ENCODE data around the gene TERB2. TPM values are rescaled to one million over a fixed set of nuclear protein-coding genes. Genes with fewer than 3 reads are reported as not detected.
"Not testable (repeated sequence)": the region's sequence is repeated elsewhere in the genome, so short reads cannot be mapped to it uniquely, and the experiment has no call there.

The TERB2 gene
- total and polyA plus RNA-seq, 2 of the 4 experiments (the other 2 are of a cell fraction): not detected

DNA sequence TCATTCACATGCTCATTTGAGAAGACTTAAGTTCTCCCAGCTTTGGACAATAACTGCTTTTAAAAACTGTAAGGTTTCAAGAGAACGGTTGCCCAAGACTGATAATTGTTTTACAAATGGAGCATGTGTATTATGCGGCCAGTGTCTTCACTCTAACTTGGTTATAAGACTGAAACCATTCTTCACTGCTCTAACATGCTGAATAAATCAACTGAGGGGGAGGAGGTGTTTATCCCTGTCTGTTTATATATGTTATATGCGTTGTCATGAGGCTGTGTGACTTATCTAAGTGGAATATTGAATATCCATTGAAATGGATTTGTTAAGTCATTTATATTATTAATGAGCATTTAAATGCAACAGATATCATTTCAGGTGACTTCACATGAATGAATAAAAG is 41.1 kb downstream of the TERB2 start:
- no CpG with 5 or more reads among the region's 3 CpGs for WGBS, 2 experiments (ENCODE audit: extremely low coverage in 2 of 2, insufficient read length in 1 of 2)
- ATAC-seq (ENCODE audit: low read depth); H2AK5ac ChIP-seq (ENCODE audit: low read depth, low read length); H2AFZ ChIP-seq (replicated peaks; ENCODE audit: low read length, poor library complexity); H3K4me3 ChIP-seq (ENCODE audit: insufficient read depth, low read depth, low read length); dilution Hi-C loops (cut with HindIII; ENCODE audit: low sequenced_read_pairs, unreplicated experiment); H4K5ac ChIP-seq (ENCODE audit: low read depth, low read length); H2BK120ac ChIP-seq (ENCODE audit: low read depth, low read length); POLR2A ChIA-PET (ENCODE audit: unreplicated experiment); H3K4me1 ChIP-seq (ENCODE audit: control insufficient read depth, insufficient read depth, low read length); H3K36me3 ChIP-seq (ENCODE audit: control insufficient read depth, insufficient read depth, low read length); H3K9me1 ChIP-seq (ENCODE audit: insufficient read depth, low read length); H3K4me2 ChIP-seq (ENCODE audit: low read depth, low read length); H3K18ac ChIP-seq (ENCODE audit: low read depth, low read length); H2BK15ac ChIP-seq (ENCODE audit: low read depth, low read length); H4K8ac ChIP-seq (ENCODE audit: low read depth in 2 of 2, low read length in 2 of 2); H2BK5ac ChIP-seq (ENCODE audit: low read depth, low read length, poor library complexity, severe bottlenecking); H4K91ac ChIP-seq (ENCODE audit: insufficient read depth, low read depth, low read length); H3K9ac ChIP-seq (ENCODE audit: low read depth, low read length); in situ Hi-C loops (cut with MboI; ENCODE audit: low sequenced_read_pairs); H3K4ac ChIP-seq (ENCODE audit: low read depth, low read length); BruUV-seq (replicated peaks); H3K23ac ChIP-seq (ENCODE audit: low read depth, low read length); H3K79me1 ChIP-seq (ENCODE audit: low read depth in 1 of 2, low read length in 2 of 2); H3K9me3 ChIP-seq (ENCODE audit: control insufficient read depth, insufficient read depth, low read length); H3K56ac ChIP-seq (ENCODE audit: extremely low read depth, insufficient read depth, low read length); H3K14ac ChIP-seq (replicated peaks; ENCODE audit: low read depth, low read length); CTCF ChIA-PET; H3K27ac ChIP-seq (ENCODE audit: insufficient read depth, low read length); H3K27me3 ChIP-seq (ENCODE audit: control insufficient read depth, insufficient read depth, low read length); intact Hi-C loops (cut with micrococcal nuclease); H2AK9ac ChIP-seq (replicated peaks; ENCODE audit: low read depth, low read length, poor library complexity); H2BK20ac ChIP-seq (ENCODE audit: low read depth, low read length); H4K20me1 ChIP-seq (ENCODE audit: insufficient read depth, low read length); DNase-seq: not testable (repeated sequence)
